OCI-LY7 (cell line): ENCODE data around the gene ATF7. TPM values are rescaled to one million over a fixed set of nuclear protein-coding genes. Genes with fewer than 3 reads are reported as not detected.

Experiments
- BruUV-seq: library from RNA; stranded (reverse); fragments of 400-500 nt; replicated peaks from 2 replicates; lab custom pipeline; 2021; lab: Mats Ljungman, UMichigan
- CTCF ChIA-PET: fragments of 300-600 bp; sonication (Branson Sonifier 250); formaldehyde crosslinking; loops from one replicate; lab custom pipeline; 2022; ENCODE audit warnings: antibody characterized with exemption; ENCODE audit not compliant: unreplicated experiment; lab: Charles Lee
- POLR2A ChIA-PET: fragments of 300-600 bp; sonication (Branson Sonifier 250); formaldehyde crosslinking; loops from one replicate; lab custom pipeline; 2022; ENCODE audit warnings: antibody characterized with exemption; lab: Charles Lee
- DNase-seq: peaks from one replicate; pipeline ENCODE4 v3.0.0-alpha.2; 2015; ENCODE audit warnings: low spot score
- H2AFZ ChIP-seq: fragments of 200-600 bp; sonication (generic), shearing (Covaris generic); 2 replicates; pipeline ENCODE4 v1.6.1; 2014; ENCODE audit warnings: mild to moderate bottlenecking, antibody characterized with exemption, low read length, moderate library complexity
- H3K27ac ChIP-seq: fragments of 200-600 bp; sonication (generic); 2 replicates; pipeline ENCODE4 v1.5.1; 2014; ENCODE audit warnings: mixed run types, low read depth, mild to moderate bottlenecking, moderate library complexity, low read length, inconsistent platforms; ENCODE audit not compliant: poor library complexity, severe bottlenecking
- H3K36me3 ChIP-seq: fragments of 200-600 bp; sonication (generic); 2 replicates; pipeline ENCODE4 v1.6.1; 2014; ENCODE audit warnings: mild to moderate bottlenecking, antibody characterized with exemption, low read length, moderate library complexity, mixed read lengths; ENCODE audit not compliant: insufficient read depth
- H3K4me1 ChIP-seq: fragments of 200-600 bp; sonication (generic); 2 replicates; pipeline ENCODE4 v1.5.1; 2014; ENCODE audit warnings: mild to moderate bottlenecking, low read length; ENCODE audit not compliant: insufficient read depth, poor library complexity, severe bottlenecking
- H3K4me2 ChIP-seq: fragments of 200-600 bp; sonication (generic); 2 replicates; pipeline ENCODE4 v1.6.1; 2014; ENCODE audit warnings: mild to moderate bottlenecking, low read length
- H3K4me3 ChIP-seq: fragments of 200-600 bp; sonication (generic); 2 replicates; pipeline ENCODE4 v1.5.1; 2014; ENCODE audit warnings: mild to moderate bottlenecking, low read depth, low read length; ENCODE audit not compliant: poor library complexity, severe bottlenecking
- H3K79me2 ChIP-seq: fragments of 200-600 bp; sonication (generic); 2 replicates; pipeline ENCODE4 v1.6.1; 2016; ENCODE audit warnings: low read depth, mild to moderate bottlenecking, low read length, moderate library complexity, mixed read lengths; ENCODE audit not compliant: insufficient read depth
- H3K9me2 ChIP-seq: fragments of 200-600 bp; sonication (generic); 2 replicates; pipeline ENCODE4 v1.6.1; 2016; ENCODE audit warnings: mild to moderate bottlenecking, low read length, mixed read lengths; ENCODE audit not compliant: insufficient read depth
- H3K9me3 ChIP-seq: fragments of 200-600 bp; sonication (generic); 2 replicates; pipeline ENCODE4 v1.6.1; 2014; ENCODE audit warnings: mild to moderate bottlenecking, mixed run types, low read length, mixed read lengths
- H4K20me1 ChIP-seq: fragments of 200-600 bp; sonication (generic); 2 replicates; pipeline ENCODE4 v1.6.1; 2014; ENCODE audit warnings: mild to moderate bottlenecking, antibody characterized with exemption, low read length, moderate library complexity, mixed read lengths; ENCODE audit not compliant: insufficient read depth
- CTCF ChIP-seq: fragments of 200-600 bp; sonication (generic); conservative IDR thresholded peaks from 2 replicates; pipeline ENCODE4 v1.5.1; 2014; ENCODE audit warnings: mild to moderate bottlenecking, antibody characterized with exemption, low read length, moderate library complexity, mixed read lengths
- EZH2phosphoT487 ChIP-seq: fragments of 200-600 bp; sonication (generic); IDR thresholded peaks from 2 replicates; pipeline ENCODE4 v1.6.1; 2018; ENCODE audit warnings: low read depth, borderline replicate concordance, mild to moderate bottlenecking, mixed run types, antibody characterized with exemption, low read length, moderate library complexity, mixed read lengths
- intact Hi-C: fragments of 100-400 bp; cut with micrococcal nuclease; formaldehyde crosslinking; loops from one replicate; pipeline ENCODE4 v1.10.0; 2022; ENCODE audit not compliant: unreplicated experiment
- total RNA-seq, 2 experiments: library from RNA; depleted of rRNA in 1 of 2; stranded (reverse); fragments of >200 nt in 1 of 2; shearing (Covaris generic) in 1 of 2; gene quantifications; 2 replicates each; pipeline ENCODE4 v1.2.3, GENCODE V29; 2014 to 2022

Gene ATF7
- total RNA-seq, 2 experiments from 2014 or later = 6.8 to 23.2 TPM

DNA sequence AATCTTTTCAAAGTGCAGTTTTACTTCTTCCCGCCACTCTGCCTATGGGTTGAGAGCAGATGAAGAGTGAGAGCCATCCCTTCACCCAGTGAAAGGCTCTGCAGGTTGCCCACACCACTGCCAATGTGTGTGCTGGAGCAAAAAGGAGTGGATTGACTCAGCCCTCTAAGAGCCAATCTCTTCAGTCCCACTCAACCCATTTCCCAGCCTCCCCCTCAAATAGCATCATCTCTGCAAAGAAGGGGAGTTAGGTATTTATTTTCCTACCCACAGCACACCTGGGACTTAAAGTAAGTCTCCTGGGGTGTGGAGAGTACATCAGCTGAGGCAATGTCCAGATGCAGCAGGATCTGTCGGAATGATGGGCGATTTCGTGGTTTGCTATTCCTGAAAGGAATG is 142.2 kb downstream of the ATF7 start:
- Histone ChIP-seq H4K20me1 (peaks cover 4% of the 10 kb centered on the region; the same call in 1 of the 2 replicates), H3K4me2 (no peak overlapping the region), H2AFZ (no peak overlapping the region), H3K79me2 (no peaks in the 10 kb centered on the region; the same call in 1 of the 2 replicates), H3K4me3 (no peak overlapping the region), H3K36me3 (peaks cover 90% of the 10 kb centered on the region), H3K4me1 (no peaks in the 10 kb centered on the region), H3K9me2 (no peaks in the 10 kb centered on the region), H3K9me3 (no peaks in the 10 kb centered on the region), H3K27ac (no peak overlapping the region)
- BruUV-seq = no TSS peak
- TF ChIP-seq CTCF (no peak), EZH2phosphoT487 (no peak)
- CTCF ChIA-PET = no interaction called here
- no peak for DNase-seq
- intact Hi-C loops = no loop called here
- POLR2A ChIA-PET = interaction anchor here (0.9 to 1.1 kb wide), 2 partner anchors 8 to 11 kb away, joined by 3 read pairs; no protein-coding TSS in a partner anchor

- no peaks in the 10 kb centered on the region; the same call in 1 of the 2 replicates for H3K79me2 ChIP-seq
- H3K4me1 ChIP-seq = no peaks in the 10 kb centered on the region
- H3K27ac ChIP-seq = no peak overlapping the region
- no peak overlapping the region for H3K4me2 ChIP-seq
- no peak for DNase-seq
- intact Hi-C loops = no loop called here
- ChIA-PET CTCF (no interaction called here), POLR2A (interaction anchor here (0.8 to 1.1 kb wide), 4 partner anchors 9 to 162 kb away, joined by 3 to 5 read pairs (median 4); partner anchors contain the start of genes AAAS and TARBP2)
- H2AFZ ChIP-seq = no peak overlapping the region
- TF ChIP-seq CTCF = no peak
- no peak for TF ChIP-seq EZH2phosphoT487
- H4K20me1 ChIP-seq = peaks cover 4% of the 10 kb centered on the region; the same call in 1 of the 2 replicates
- no TSS peak for BruUV-seq
- peaks cover 96% of the 10 kb centered on the region for H3K36me3 ChIP-seq
- no peaks in the 10 kb centered on the region for H3K9me2 ChIP-seq
- H3K4me3 ChIP-seq = no peak overlapping the region
- no peaks in the 10 kb centered on the region for H3K9me3 ChIP-seq
These were observed 142.8 kb downstream of the ATF7 start for GRCh38 chr12:53483225-53483978.
